SK-N-SH (cell line): Measurements from ENCODE around the gene SLC30A10. TPM values are rescaled to one million over a fixed set of nuclear protein-coding genes. Genes with fewer than 3 reads are reported as not detected.

Source experiments
- CTCF ChIA-PET: fragments of 300-600, 350-600 bp; formaldehyde crosslinking; extraction: SDS; loops from one replicate; lab custom pipeline; 2021; lab: Yijun Ruan, JAX
- POLR2A ChIA-PET: fragments of 350-600 bp; sonication (Branson Sonifier 250); formaldehyde crosslinking; extraction: SDS; loops from one replicate; lab custom pipeline; 2020; ENCODE audit warnings: antibody characterized with exemption, inconsistent platforms; lab: Yijun Ruan, JAX
- DNase-seq: peaks from one replicate; pipeline ENCODE4 v3.0.0; 2012
- H2AFZ ChIP-seq: fragments of 200-600 bp; sonication (generic); 2 replicates; pipeline ENCODE4 v1.8.1; 2016; ENCODE audit warnings: antibody characterized with exemption, mild to moderate bottlenecking, low read depth
- H3F3A ChIP-seq: fragments of 200-600 bp; sonication (generic); replicated peaks from 2 replicates; pipeline ENCODE3; 2016; ENCODE audit warnings: antibody characterized with exemption, mild to moderate bottlenecking; ENCODE audit not compliant: insufficient read depth
- H3K27ac ChIP-seq, 2 experiments: fragments of 200-500 bp in 1 of 2; fragments of 200-600 bp in 1 of 2; sonication (Bioruptor generic) in 1 of 2; sonication (generic), shearing (Covaris generic) in 1 of 2; 2 replicates each; pipeline versions ENCODE4 v1.5.1 to v1.6.1; 2014 to 2016; ENCODE audit warnings: low read depth in 2 of 2, inconsistent platforms in 1 of 2, low read length in 1 of 2, mild to moderate bottlenecking in 1 of 2, mixed read lengths in 1 of 2
- H3K27me3 ChIP-seq: fragments of 200-600 bp; sonication (generic), shearing (Covaris generic); 2 replicates; pipeline ENCODE4 v1.6.1; 2016; ENCODE audit warnings: mixed run types; ENCODE audit not compliant: insufficient read depth
- H3K36me3 ChIP-seq, 2 experiments: fragments of 200-500 bp in 1 of 2; fragments of 200-600 bp in 1 of 2; sonication (Bioruptor generic) in 1 of 2; sonication (generic) in 1 of 2; replicated peaks in 1 of 2; 2 replicates each; pipeline versions ENCODE3 to v1.5.1; 2014 to 2016; ENCODE audit warnings: low read length in 1 of 2, mild to moderate bottlenecking in 1 of 2; ENCODE audit not compliant: insufficient read depth in 2 of 2, control insufficient read depth in 1 of 2
- H3K4me1 ChIP-seq, 2 experiments: fragments of 200-500 bp in 1 of 2; fragments of 200-600 bp in 1 of 2; sonication (Bioruptor generic) in 1 of 2; sonication (generic), shearing (Covaris generic) in 1 of 2; 2 replicates each; pipeline versions ENCODE4 v1.5.1 to v1.6.1; 2014 to 2016; ENCODE audit warnings: low read depth in 1 of 2, low read length in 1 of 2, mixed run types in 1 of 2; ENCODE audit not compliant: insufficient read depth in 2 of 2, control insufficient read depth in 1 of 2
- H3K4me2 ChIP-seq: fragments of 200-600 bp; sonication (generic), shearing (Covaris generic); 2 replicates; pipeline ENCODE4 v1.6.1; 2017; ENCODE audit warnings: mixed run types
- H3K4me3 ChIP-seq, 2 experiments: fragments of 200-500 bp in 1 of 2; fragments of 200-600 bp in 1 of 2; sonication (Bioruptor generic) in 1 of 2; sonication (generic), shearing (Covaris generic) in 1 of 2; 2 replicates each; pipeline versions ENCODE4 v1.5.1 to v1.8.1; 2014 to 2016; ENCODE audit warnings: low read depth in 2 of 2, inconsistent platforms in 1 of 2, low read length in 1 of 2, mild to moderate bottlenecking in 1 of 2, mixed read lengths in 1 of 2, moderate library complexity in 1 of 2
- H3K79me2 ChIP-seq: fragments of 200-600 bp; sonication (generic); 2 replicates; pipeline ENCODE4 v1.8.1; 2017; ENCODE audit warnings: mild to moderate bottlenecking; ENCODE audit not compliant: insufficient read depth
- H3K9ac ChIP-seq: fragments of 200-600 bp; sonication (generic); 2 replicates; pipeline ENCODE4 v1.6.1; 2017; ENCODE audit warnings: mixed run types
- H3K9me2 ChIP-seq: fragments of 200-600 bp; sonication (generic); 2 replicates; pipeline ENCODE4 v1.6.1; 2017; ENCODE audit warnings: mixed run types
- H3K9me3 ChIP-seq: fragments of 200-600 bp; sonication (generic); 2 replicates; pipeline ENCODE4 v1.6.1; 2017; ENCODE audit warnings: mixed run types, mild to moderate bottlenecking, moderate library complexity
- H4K20me1 ChIP-seq: fragments of 200-600 bp; sonication (generic); 2 replicates; pipeline ENCODE4 v1.6.1; 2017; ENCODE audit warnings: mild to moderate bottlenecking, mixed run types; ENCODE audit not compliant: insufficient read depth
- CTCF ChIP-seq: fragments of 200-600 bp; sonication (generic); IDR thresholded peaks from 2 replicates; pipeline ENCODE4 v1.6.1; 2017; ENCODE audit warnings: antibody characterized with exemption, mild to moderate bottlenecking, moderate library complexity
- ELF1 ChIP-seq: IDR thresholded peaks from 2 replicates; pipeline ENCODE4 v1.4.0; 2012
- GABPA ChIP-seq: IDR thresholded peaks from 2 replicates; pipeline ENCODE4 v1.4.0; 2012; ENCODE audit warnings: low read depth, mild to moderate bottlenecking
- GATA2 ChIP-seq: sonication (generic); formaldehyde crosslinking; IDR thresholded peaks from 2 replicates; pipeline ENCODE4 v1.5.0; 2020; ENCODE audit warnings: mild to moderate bottlenecking, missing genetic modification reagents
- JUND ChIP-seq: IDR thresholded peaks from 2 replicates; pipeline ENCODE4 v1.4.0; 2012
- MEF2A ChIP-seq: IDR thresholded peaks from 2 replicates; pipeline ENCODE4 v1.4.0; 2012; ENCODE audit warnings: low read depth, borderline replicate concordance
- NFIC ChIP-seq: IDR thresholded peaks from 2 replicates; pipeline ENCODE4 v1.4.0; 2012; ENCODE audit warnings: borderline replicate concordance
- NRF1 ChIP-seq: IDR thresholded peaks from 2 replicates; pipeline ENCODE4 v1.6.1; 2012; ENCODE audit warnings: low read depth, mild to moderate bottlenecking, low read length
- PBX3 ChIP-seq: IDR thresholded peaks from 2 replicates; pipeline ENCODE4; 2012
- REST ChIP-seq: IDR thresholded peaks from 2 replicates; pipeline ENCODE4 v1.6.1; 2012; ENCODE audit warnings: mild to moderate bottlenecking, low read depth, low read length, moderate library complexity
- USF1 ChIP-seq: IDR thresholded peaks from 2 replicates; pipeline ENCODE4 v1.4.0; 2012; ENCODE audit warnings: low read depth, borderline replicate concordance
- YY1 ChIP-seq: IDR thresholded peaks from 2 replicates; pipeline ENCODE4 v1.4.0; 2012; ENCODE audit warnings: low read depth, mild to moderate bottlenecking
- ZBTB33 ChIP-seq: IDR thresholded peaks from 2 replicates; pipeline ENCODE4 v1.4.0; 2012; ENCODE audit warnings: low read depth, borderline replicate concordance
- WGBS: methylation state at CpG from one replicate; pipeline ENCODE4 v1.1.6; 2017; ENCODE audit warnings: low lambda C conversion rate; 5-methylcytosine and 5-hydroxymethylcytosine counted together
- polyA plus RNA-seq, 3 experiments: library from polyadenylated mRNA; depleted of rRNA; stranded (reverse); fragments of >200 nt; gene quantifications; 2 replicates each; pipeline ENCODE4 v1.2.3, GENCODE V29; 2012
- TF ChIP-seq, protein P1 (sequence below): IDR thresholded peaks from 2 replicates; pipeline ENCODE4 v1.4.0; 2012; ENCODE audit warnings: low read depth

Gene SLC30A10
- polyA plus RNA-seq, 1 of the 3 experiments (the other 2 are of a cell fraction), result 0.02 TPM

GRCh38 chr1:219904934-219905333 is 23.4 kb downstream of the SLC30A10 start:
- Histone ChIP-seq H3K27me3 (no peaks in the 10 kb centered on the region; the same call in 1 of the 2 replicates), H4K20me1 (no peaks in the 10 kb centered on the region), H3K27ac (no peak overlapping the region), H3K9me2 (no peaks in the 10 kb centered on the region), H3K9me3 (no peaks in the 10 kb centered on the region), H3K4me3 (no peak overlapping the region), H3K4me1 (no peaks in the 10 kb centered on the region), H3K9ac (no peak overlapping the region), H3F3A (no peaks in the 10 kb centered on the region), H3K79me2 (no peaks in the 10 kb centered on the region), H3K36me3 (no peaks in the 10 kb centered on the region)
- ChIA-PET CTCF (no interaction called here), POLR2A (no interaction called here)
- 52% methylated on average over 2 of the region's 2 CpGs for WGBS
- DNase-seq, result no peak
- TF ChIP-seq MEF2A (no peak), CTCF (no peak), GATA2 (no peak), NFIC (no peak), ZBTB33 (no peak), PBX3 (no peak), NRF1 (no peak), REST (no peak), JUND (no peak), USF1 (no peak), GABPA (no peak), YY1 (no peak), ELF1 (no peak)
- TF ChIP-seq, protein P1, sequence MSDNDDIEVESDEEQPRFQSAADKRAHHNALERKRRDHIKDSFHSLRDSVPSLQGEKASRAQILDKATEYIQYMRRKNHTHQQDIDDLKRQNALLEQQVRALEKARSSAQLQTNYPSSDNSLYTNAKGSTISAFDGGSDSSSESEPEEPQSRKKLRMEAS, result no peak
- TF ChIP-seq, all 33 proteins: peak for 0
- H2AFZ ChIP-seq, result no peak overlapping the region
- no peak overlapping the region for H3K4me2 ChIP-seq
